Measurements from ENCODE around the gene FOXO3.

Gene FOXO3

DNA sequence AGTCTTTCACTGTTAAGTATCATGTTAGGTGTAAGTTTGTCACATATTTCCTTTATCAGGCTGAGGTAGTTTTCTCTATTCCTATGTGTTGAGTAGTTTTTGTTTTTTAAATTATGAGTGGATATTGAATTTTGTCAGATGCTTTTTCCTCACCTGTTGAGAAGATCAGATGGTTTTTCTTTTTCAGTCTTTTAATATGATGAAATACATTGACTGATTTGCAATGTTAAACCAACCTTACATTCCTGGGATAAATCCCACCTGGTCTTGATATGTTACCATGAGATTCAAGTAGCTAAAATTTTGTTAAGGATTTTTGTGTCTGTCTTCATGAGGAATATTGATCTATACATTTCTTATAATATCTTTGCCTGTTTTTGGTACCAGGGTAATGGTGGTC is 52.1 kb downstream of the FOXO3 start:
- DNase-seq: no peak
- in situ Hi-C loops (cut with HindIII; ENCODE audit: low pct_ligation_motif_present, low pct_unique_long_range_greater_than_20kb, low sequenced_read_pairs): no loop called here

- DNase-seq: no peak
- in situ Hi-C loops (cut with HindIII; ENCODE audit: low pct_ligation_motif_present, low pct_unique_long_range_greater_than_20kb, low sequenced_read_pairs): no loop called here
Measured at GRCh38 chr6:108616544-108616943, 55.8 kb downstream of the FOXO3 start.

DNA sequence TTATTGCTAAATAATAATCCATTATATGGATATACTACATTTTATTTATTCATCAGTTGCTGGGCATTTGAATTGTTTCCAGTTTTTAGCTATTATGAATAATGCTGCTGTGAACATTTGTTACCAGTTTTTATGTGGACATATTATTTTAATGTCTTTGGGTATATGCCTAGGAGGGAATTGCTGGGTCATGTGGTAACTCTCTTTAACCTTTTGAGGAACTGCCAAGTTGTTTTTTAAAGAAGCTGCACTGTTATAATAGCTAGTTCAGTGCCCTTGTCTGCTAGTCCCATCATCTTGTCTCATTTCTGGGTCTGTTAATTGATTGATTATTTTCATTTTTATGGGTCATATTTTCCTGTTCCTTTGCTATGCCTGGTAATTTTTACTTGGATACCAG is 56.3 kb downstream of the FOXO3 start:
- no peak for DNase-seq
- in situ Hi-C loops (cut with HindIII; ENCODE audit: low pct_ligation_motif_present, low pct_unique_long_range_greater_than_20kb, low sequenced_read_pairs): no loop called here

- DNase-seq: no peak
- in situ Hi-C loops (cut with HindIII; ENCODE audit: low pct_ligation_motif_present, low pct_unique_long_range_greater_than_20kb, low sequenced_read_pairs): no loop called here
Measured at GRCh38 chr6:108618623-108619152, 58.0 kb downstream of the FOXO3 start.

- no peak for DNase-seq
- in situ Hi-C loops (cut with HindIII; ENCODE audit: low pct_ligation_motif_present, low pct_unique_long_range_greater_than_20kb, low sequenced_read_pairs): no loop called here
Measured at GRCh38 chr6:108619431-108620197, 58.9 kb downstream of the FOXO3 start.

DNA sequence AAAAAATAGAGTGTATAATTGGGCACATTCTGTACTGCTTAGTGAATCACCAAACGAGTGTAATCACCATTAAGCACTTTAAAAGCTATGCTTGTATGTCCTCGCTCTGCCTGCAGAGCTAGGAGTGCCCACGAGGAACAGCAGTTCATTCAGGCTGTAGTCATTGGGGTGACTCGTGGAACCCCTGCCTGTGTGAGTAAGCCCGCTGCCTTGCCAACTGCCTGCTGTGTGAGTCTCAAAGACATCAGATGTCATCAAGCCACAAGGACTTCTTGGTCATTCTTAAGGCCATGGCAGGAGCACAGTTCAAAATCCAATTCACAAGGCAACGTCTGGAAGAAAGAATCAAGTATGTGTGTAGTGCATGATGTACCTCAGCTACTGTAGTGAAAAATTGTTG is 60.4 kb downstream of the FOXO3 start:
- peak; percentile 63 for DNase-seq

DNA sequence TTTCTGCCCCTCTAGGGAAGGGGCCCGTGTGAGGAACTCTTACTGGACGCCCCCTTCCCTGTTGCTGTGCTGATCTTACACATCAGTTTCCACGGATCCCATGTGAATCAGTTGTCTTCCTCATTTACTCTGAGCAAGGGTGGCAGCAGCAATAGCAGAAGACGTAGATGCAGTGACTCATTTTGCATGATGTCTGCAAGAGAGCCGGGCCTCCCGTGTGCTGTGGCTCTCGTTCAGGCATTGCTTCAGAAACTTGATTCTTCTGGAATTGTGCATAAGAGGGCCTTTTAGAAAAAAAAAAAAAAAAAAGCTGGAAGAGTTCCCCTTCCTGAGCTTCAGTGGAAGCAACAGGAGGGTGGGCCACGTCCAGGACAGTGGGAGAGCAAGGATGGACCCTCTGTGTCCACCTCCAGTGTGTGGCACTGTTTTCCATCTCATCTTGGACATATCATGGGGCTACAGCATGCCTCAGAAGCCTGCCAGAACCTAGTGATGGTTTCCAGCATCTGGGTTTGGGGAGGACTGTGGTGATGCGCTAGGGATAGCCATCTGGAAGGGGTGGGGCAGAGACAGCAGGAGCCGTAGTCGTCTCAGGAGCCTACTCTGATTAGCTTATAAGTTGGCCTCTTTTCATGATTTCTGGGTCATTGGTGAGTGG is 62.1 kb downstream of the FOXO3 start:
- in situ Hi-C loops (cut with HindIII; ENCODE audit: low pct_ligation_motif_present, low pct_unique_long_range_greater_than_20kb, low sequenced_read_pairs): no loop called here
- DNase-seq: peak; percentile 35

More for the DNA sequence above, 60.4 kb downstream of the FOXO3 start:
- in situ Hi-C loops (cut with HindIII; ENCODE audit: low pct_ligation_motif_present, low pct_unique_long_range_greater_than_20kb, low sequenced_read_pairs): no loop called here

DNA sequence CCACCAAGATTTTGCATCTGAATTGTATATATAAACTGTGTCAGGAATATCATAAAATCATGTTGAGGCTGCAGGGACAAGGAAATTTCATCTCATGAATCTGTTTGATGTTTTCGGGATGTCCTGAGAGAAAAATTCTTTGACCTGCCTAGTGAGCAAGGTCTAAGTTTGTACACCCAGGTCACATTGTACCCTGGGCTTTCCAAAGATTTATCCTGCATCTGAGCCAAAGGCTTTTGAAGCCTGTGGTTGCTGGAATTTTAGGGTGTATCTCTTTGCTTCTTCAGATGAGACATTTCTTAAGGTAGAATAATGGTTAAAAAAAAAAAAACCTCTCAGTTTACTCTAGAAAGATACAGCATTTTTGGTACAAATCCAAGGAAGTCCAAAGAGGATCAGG is 63.3 kb downstream of the FOXO3 start:
- DNase-seq: no peak
- in situ Hi-C loops (cut with HindIII; ENCODE audit: low pct_ligation_motif_present, low pct_unique_long_range_greater_than_20kb, low sequenced_read_pairs): no loop called here

DNA sequence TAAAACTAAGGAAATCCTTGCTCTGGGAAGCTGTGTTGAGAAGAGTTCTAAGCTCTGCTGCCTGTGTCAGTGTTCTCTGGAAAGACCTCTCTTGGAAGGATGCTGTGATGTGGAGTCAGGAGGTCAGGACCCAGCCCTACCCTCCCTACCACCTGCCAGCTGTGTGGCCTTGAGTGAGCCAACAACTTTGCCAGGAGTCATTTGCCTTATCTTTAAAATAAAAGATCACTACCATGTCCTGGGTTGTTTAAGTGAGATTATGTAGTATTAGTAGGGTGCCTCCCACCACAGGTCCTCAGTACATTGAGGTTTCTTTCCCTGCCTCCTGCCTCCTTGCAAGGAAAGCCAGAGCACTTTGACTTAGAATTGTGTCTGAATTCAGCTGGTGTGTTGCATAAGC is 64.9 kb downstream of the FOXO3 start:
- no peak for DNase-seq
- in situ Hi-C loops (cut with HindIII; ENCODE audit: low pct_ligation_motif_present, low pct_unique_long_range_greater_than_20kb, low sequenced_read_pairs): no loop called here

DNA sequence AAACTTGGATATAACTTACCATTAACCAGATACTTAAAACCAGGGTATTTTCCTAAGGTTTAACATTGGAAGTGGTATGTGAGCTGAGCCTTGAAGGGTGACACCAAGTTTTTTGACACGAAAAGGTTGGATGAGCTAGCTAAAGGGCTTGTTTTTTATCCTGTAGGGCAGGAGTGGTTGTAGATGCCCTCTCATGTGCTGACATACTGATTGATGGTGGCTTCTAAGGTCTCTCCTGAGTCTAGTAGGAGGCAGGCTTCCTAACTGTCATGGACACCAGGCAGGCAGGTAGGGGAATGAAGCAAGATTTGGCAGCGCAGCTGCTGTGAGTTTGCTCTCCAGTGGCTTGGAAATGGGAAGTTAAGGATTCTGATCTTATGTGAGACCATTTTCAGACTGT is 66.1 kb downstream of the FOXO3 start:
- DNase-seq: no peak
- in situ Hi-C loops (cut with HindIII; ENCODE audit: low pct_ligation_motif_present, low pct_unique_long_range_greater_than_20kb, low sequenced_read_pairs): no loop called here

DNA sequence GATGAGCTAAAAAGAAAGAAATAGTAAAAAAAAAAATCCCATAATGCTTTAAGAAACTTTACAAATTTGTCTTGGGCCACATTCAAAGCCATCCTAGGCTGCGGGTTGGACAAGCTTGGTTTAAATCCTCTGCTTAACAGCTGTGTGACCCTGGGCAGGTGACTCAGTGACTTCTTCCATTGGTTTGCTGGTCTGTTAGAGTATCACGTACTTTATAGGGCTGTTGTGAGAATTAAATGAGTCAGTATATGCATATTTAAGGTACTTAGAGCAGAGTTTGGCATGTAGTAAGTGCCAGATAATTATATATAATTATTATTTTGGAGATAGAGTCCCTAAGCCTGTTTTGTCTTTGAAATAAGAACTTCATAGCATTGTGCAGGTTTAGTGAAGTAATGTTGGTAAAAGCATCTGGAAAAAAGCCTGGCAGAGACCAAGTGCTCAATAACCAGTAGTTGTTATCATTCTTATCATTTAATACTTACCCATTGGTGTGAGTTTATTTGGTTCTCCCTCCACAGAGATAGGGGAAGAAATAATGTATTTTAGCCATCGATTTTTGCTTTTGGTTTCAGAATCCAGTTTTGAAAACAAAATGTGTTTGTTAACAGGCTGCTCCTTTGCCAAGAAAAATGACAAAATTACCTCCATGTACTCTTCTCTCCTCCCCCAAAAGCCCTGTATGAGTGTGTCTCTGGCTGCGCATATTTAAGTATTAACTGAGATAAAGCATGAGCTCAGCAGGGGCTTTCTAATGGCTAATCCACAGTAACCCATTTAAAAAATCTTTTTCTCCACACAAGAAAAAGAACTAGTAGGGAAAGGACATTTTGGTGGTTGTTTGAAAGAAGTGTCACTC is 67.2 kb downstream of the FOXO3 start:
- DNase-seq: peak; percentile 27
- in situ Hi-C loops (cut with HindIII; ENCODE audit: low pct_ligation_motif_present, low pct_unique_long_range_greater_than_20kb, low sequenced_read_pairs): no loop called here

GRCh38 chr6:108630050-108630714 is 69.5 kb downstream of the FOXO3 start:
- in situ Hi-C loops (cut with HindIII; ENCODE audit: low pct_ligation_motif_present, low pct_unique_long_range_greater_than_20kb, low sequenced_read_pairs): no loop called here
- DNase-seq: no peak

DNA sequence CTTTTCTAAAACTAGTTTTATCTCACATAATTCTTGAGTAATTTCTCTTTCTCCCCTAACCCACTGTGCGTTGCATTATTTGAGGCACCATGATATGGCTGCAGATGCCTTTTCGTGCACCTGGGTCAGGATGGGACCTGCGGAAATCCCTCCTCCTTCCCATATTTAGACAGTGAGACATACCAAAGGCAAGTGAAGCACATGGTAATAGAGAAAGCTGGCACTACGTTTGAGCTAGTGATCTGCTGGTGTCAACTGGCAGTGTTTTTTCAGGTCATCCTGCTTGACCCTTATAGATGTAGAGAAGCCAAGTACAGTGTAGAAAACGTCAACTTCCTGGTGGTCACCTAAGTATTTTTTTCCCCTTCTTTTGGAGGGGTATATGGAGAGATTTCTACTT is 71.7 kb downstream of the FOXO3 start:
- in situ Hi-C loops (cut with HindIII; ENCODE audit: low pct_ligation_motif_present, low pct_unique_long_range_greater_than_20kb, low sequenced_read_pairs): no loop called here
- DNase-seq: no peak

- in situ Hi-C loops (cut with HindIII; ENCODE audit: low pct_ligation_motif_present, low pct_unique_long_range_greater_than_20kb, low sequenced_read_pairs): no loop called here
- no peak for DNase-seq
Measured at GRCh38 chr6:108633436-108633835, 72.7 kb downstream of the FOXO3 start.

DNA sequence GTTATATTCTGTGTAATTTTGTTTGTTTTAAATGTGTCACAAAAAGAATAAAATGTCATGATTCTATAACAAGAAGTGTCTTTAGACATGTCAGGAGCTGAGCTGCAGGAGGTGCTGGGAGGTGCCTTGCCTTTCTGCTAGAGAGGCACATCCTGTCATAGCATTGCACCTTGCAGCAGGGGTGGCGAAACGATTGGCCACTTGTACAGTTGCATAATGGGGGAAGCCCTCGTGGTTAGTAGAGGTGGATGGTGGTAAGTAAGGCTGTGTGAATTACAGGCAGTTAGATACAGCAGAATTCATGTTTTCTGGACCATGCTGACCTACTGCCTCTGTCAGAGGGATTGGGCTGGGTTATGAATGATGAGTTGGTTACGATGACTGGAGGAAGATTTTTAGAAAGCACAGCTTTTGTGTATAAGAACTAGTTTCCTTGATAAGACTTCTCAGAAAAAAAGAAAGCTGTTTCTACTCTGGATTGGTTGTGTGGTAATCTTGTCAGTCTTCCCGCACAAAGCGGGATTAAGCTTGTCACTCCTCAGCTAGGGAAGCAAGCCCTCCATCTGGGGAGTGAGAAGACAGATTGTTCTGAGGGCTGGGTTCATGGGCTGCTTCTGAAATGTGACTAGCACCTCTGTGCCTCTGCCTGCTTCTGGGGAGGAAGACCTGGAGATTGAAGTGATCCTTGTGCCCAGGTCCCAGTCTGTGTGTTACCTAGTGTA is 74.9 kb downstream of the FOXO3 start:
- no peak for DNase-seq
- in situ Hi-C loops (cut with HindIII; ENCODE audit: low pct_ligation_motif_present, low pct_unique_long_range_greater_than_20kb, low sequenced_read_pairs): no loop called here

GRCh38 chr6:108637963-108638362 is 77.2 kb downstream of the FOXO3 start:
- in situ Hi-C loops (cut with HindIII; ENCODE audit: low pct_ligation_motif_present, low pct_unique_long_range_greater_than_20kb, low sequenced_read_pairs): no loop called here

DNA sequence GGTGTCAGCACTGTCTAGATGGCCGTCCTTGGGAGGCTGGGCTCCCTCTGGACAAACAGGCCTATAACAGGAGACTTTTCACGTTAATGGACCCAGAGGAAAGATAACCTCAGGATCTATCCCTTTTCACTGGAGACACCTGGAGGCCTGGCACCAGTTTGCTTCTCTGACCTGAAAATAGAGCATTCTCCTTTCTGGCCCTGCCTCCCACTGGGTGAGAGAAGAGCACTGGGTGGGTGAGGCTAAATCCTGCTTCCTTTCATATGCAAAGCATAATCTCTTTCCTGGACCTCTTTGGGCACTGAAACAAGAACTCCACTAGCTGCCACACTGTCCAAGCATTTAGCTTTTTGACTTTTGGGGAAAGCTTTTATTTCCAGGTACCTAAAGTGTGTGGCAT is 78.3 kb downstream of the FOXO3 start:
- in situ Hi-C loops (cut with HindIII; ENCODE audit: low pct_ligation_motif_present, low pct_unique_long_range_greater_than_20kb, low sequenced_read_pairs): no loop called here
- no peak for DNase-seq

More at GRCh38 chr6:108637963-108638362, 77.2 kb downstream of the FOXO3 start:
- no peak for DNase-seq

DNA sequence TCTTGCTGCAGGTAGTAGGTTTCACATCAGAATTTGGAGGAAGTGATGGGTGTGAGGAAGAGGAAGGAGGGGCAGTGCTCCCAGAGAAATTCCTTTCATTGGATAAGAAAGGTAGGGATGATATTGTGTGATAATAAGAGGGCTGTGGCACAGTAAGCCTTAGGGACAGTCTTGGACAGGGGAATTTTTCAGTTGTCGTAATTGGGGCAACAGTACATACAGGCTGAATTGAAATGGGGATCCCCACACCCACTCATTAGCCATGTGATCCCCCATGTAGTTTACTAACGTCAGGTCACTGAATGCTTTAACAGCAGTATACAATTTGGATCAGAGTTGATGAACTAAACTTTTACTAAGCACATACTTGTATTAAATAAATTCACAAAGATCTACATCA is 79.4 kb downstream of the FOXO3 start:
- no peak for DNase-seq
- in situ Hi-C loops (cut with HindIII; ENCODE audit: low pct_ligation_motif_present, low pct_unique_long_range_greater_than_20kb, low sequenced_read_pairs): no loop called here
